DMS53 treated with DMSO at 0.1 percent for 48 hours (cell line): Measurements from ENCODE around the gene VWA3B.
"Not testable (repeated sequence)": the region's sequence is repeated elsewhere in the genome, so short reads cannot be mapped to it uniquely, and the experiment has no call there.

ENCODE experiments used
- DNase-seq: peaks from one replicate; lab custom pipeline; 2025; ENCODE audit not compliant: unreplicated experiment; lab: John Stamatoyannopoulos, UW

The VWA3B gene

GRCh38 chr2:98128556-98129109, 41.7 kb downstream of the VWA3B start:
- no peak for DNase-seq

GRCh38 chr2:98130073-98130472, 43.1 kb downstream of the VWA3B start:
- not testable (repeated sequence) for DNase-seq

DNA sequence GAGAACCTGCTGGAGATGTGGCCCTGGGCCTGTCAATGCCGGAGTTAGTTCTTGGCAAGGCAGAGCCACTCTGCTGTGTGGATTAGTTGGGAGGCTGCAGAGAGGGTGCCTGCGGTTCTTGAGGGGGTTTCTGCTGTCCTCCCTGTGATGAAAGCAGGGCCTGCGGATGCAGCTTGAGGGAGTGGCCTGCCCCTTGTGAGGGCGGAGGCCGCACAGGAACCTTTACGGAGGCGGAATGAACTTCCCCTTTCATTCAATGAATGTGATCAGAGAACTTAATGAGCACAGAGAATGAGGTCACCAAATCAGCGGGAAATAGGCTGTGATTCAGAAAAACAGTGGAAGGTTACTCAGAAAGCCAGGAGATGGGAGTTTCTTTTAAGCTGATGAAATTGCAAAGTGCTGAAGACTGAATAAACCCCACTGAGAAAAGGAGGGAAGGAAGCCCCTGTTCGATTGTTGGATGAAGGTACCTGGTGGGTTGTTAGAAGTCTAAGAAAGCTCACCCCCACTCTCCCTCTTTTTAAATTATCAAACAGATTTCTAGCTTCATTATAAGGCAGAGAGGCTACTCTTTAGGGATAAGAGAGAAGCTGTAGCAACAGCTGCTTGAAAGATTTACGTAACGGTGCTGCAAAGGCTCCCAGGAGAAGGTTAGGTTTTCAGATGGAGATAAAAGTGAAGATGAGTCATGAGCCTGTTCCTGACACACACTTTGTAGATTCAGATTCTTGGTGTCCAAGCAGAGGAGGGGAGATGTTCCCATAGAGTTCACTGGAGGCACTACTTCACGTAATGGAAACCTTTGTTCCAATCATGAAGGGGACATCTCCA, 47.4 kb downstream of the VWA3B start:
- DNase-seq = no peak

GRCh38 chr2:98137196-98137595, 50.2 kb downstream of the VWA3B start:
- DNase-seq = no peak

GRCh38 chr2:98138978-98139377, 52.0 kb downstream of the VWA3B start:
- DNase-seq = not testable (repeated sequence)

GRCh38 chr2:98140210-98140609, 53.2 kb downstream of the VWA3B start:
- DNase-seq = peak; percentile 71

DNA sequence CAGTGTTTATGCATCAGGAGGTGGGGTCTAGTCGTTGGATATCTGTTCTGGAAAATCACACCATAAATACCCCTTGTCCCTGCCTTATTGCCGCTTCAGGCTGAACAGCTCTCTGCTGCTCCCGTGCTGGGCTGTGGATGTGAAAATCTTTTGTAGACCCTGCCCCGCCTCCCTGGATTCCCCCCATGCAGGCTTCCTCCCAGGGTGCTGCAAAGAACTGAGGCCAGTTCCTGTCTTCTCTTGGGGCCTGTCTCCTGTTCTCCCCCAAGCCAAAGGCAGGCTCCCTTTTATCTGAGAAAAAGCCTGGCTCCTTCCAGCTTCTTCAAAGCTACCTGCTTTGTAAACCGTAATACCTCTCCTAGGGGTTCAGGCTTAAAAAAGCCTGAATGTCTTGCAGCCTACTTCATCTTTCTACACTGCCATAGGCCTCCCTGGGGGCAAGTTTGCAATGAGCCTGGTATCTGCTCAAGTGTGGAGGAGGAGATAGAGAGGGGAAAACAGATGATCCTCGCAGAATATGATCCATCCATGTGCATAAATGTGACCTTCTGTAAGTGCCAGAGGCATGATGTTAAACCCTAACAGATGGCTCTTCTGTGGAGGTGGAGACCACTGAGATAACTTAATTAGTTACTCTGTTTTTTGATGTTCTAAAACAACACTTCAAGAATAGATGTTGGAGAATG, 55.3 kb downstream of the VWA3B start:
- DNase-seq = no peak

GRCh38 chr2:98145070-98145469, 58.1 kb downstream of the VWA3B start:
- DNase-seq = no peak

- not testable (repeated sequence) for DNase-seq
These were observed 60.9 kb downstream of the VWA3B start for GRCh38 chr2:98147900-98148299.

DNA sequence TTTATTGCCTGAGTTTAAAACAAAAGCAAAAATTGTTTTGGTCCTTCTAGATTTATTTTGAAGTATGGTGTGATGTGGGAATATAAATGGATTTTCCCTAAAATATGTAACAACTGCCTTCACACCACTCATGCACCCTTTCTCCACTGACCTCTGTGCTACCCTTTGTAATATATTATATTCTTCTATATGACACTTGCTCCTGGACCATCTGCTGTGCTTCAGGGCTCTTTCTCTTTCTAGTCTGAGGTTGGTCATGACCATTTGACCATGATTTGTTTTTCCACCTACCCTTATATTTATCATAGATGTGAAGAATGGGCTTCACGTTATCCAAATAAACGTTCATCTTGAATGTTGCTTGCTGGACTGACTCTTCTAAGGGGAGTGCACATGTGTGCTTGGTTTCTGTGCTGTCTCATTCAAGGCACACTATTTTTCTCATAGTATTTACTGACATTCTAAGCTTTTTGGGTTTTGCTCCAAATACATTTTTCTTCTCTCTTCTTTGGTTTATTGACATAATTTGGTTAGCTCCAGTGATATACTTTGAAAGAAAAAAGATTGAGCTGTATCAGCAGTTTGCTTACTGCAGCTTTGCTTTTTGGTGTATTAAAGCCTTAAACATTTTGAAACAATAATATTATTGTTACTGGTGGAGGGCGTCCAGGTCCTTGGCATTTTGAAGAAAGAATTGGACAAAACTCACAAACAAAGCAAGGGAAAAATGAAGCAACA, 61.8 kb downstream of the VWA3B start:
- DNase-seq = no peak

- no peak for DNase-seq
These were observed 62.3 kb downstream of the VWA3B start for GRCh38 chr2:98149333-98149697.

GRCh38 chr2:98153481-98153880, 66.5 kb downstream of the VWA3B start:
- DNase-seq = no peak

DNA sequence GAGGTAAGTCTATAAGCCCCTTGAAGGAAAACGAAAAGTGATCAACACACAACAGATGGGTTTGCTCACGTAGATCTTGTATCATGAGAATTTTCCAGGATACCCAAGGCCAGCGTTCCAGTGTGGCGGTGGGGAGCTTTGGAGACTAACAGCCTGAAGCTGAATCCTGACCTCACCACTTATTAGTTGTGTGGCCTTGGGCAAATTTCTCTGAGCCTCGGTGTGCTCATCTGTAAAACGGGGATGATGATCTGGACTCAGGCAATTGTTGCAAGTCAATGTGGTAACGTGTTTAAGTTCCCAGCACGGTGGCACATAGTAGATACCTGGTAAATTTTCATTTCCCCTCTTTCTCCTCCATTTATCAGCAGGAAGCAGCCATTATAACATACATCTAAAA, 68.3 kb downstream of the VWA3B start:
- DNase-seq = no peak

- no peak for DNase-seq
These were observed 68.7 kb downstream of the VWA3B start for GRCh38 chr2:98155716-98156115.

GRCh38 chr2:98156304-98156703, 69.3 kb downstream of the VWA3B start:
- DNase-seq = no peak

GRCh38 chr2:98157557-98157956, 70.6 kb downstream of the VWA3B start:
- no peak for DNase-seq

- DNase-seq = no peak
These were observed 71.3 kb downstream of the VWA3B start for GRCh38 chr2:98158305-98158704.

GRCh38 chr2:98160554-98160953, 73.6 kb downstream of the VWA3B start:
- no peak for DNase-seq

DNA sequence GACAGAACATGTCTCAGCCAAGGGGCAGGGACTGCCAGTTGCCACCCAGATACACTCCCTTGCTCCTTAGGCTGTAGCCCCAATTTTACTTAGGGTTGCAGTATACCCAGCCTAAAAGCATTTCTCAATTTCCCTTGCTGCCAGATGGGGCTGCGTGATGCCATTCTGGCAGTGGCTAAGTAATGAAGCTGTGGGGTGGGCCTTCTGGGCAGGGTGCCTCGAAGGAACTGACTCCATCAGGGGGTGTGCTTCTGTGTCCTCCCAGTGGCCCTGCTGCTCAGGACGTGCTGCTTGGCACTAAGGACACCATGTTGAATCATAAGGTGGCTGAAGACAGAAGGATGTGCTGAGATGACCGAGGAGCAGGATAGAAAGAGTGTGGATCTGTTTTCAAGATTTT, 74.2 kb downstream of the VWA3B start:
- DNase-seq = no peak

DNA sequence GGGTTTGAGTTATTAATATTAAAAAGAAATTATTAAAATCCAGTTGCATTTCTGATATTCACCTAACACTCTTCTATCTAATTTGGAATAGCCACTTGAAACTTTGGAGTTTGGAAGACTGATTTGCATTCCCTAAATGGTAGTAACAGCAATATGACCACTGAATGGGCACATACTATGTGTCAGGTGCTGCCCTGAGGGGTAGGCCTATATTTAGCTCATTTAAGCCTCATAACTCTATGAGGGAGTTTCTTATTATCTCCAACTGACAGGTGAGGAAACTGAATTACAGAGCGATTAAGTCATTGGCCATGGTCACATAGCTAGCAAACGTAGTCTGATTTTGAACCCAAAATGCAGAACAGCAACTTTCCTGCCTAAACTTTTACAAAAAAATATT, 77.3 kb downstream of the VWA3B start:
- no peak for DNase-seq

DNA sequence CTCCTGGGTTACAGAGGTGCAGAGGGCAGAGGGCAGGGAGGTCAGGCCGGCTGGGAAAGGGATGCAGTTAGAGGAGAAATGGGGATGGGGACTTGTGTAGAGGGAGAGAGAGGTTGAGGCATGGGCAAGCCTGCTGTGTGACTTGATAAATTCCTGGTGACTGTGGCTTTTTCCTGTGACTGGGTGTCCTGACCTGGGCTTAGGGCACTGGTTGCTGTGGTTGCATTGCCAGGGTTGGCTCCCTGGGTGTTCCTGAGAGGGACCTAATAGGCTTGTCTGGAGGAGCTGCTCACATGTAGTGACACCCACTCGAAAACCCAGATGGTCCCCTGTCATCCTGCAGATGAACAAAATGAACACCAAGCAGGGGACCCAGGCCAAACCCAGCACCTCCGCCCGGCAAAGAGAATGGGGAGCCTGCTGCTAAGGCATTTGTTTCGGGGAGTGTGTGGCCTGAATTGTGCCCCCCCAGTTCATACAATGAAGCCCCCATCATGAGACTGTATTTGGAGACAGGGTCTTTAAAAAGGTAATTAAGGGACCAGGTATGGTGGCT, 78.6 kb downstream of the VWA3B start:
- no peak for DNase-seq
